ENCODE measurements around the gene REM1.

DNA sequence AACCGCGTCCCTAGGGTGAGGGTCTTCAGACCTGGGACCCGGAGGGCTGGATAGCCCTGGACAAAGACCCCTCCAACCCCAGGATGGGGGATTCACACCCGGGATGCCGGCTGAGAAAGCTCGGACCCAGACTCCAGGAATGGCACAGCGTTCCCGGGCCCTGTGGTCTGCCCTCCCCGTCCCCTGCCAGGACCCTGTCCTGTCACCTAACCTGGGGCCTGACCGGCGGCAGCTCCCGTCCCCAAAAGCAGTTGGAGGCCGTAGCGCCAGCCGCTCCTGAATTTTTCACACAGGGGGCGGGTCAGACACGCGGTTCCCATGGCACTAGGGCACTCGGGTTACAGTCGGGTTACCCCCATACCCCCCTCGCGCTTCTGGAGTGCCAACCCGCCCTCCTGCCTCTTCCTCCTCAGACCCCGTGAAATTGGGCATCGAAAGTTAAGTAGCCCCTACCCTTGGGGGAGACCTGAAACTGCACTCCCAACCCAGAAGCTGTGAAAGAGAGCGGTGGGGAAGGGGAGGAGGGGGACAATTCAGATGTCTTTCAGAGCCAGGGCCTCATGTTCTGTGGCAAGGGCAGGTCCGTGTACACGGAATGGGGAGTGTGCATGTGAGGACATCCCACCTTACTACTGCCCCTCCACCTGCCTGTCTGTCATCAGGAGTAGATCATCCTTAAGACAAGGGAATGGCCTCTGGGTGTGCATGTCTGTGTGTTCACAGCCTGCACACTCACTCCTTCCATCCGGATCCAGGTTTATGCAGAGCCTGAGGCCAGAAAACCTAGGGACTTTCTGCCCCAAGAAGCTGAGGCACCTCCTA, 595 bp downstream of the REM1 start:
- TF ChIP-seq POLR2AphosphoS5 (IDR thresholded peaks at IDR 0.05) (no peak), MXI1 (conservative IDR thresholded peaks at IDR 0.05; ENCODE audit: poor library complexity, severe bottlenecking) (no peak), EZH2 (IDR thresholded peaks at IDR 0.05; ENCODE audit: borderline replicate concordance, insufficient read depth, low read length, poor library complexity, severe bottlenecking) (no peak)
- TF ChIP-seq, protein P1, sequence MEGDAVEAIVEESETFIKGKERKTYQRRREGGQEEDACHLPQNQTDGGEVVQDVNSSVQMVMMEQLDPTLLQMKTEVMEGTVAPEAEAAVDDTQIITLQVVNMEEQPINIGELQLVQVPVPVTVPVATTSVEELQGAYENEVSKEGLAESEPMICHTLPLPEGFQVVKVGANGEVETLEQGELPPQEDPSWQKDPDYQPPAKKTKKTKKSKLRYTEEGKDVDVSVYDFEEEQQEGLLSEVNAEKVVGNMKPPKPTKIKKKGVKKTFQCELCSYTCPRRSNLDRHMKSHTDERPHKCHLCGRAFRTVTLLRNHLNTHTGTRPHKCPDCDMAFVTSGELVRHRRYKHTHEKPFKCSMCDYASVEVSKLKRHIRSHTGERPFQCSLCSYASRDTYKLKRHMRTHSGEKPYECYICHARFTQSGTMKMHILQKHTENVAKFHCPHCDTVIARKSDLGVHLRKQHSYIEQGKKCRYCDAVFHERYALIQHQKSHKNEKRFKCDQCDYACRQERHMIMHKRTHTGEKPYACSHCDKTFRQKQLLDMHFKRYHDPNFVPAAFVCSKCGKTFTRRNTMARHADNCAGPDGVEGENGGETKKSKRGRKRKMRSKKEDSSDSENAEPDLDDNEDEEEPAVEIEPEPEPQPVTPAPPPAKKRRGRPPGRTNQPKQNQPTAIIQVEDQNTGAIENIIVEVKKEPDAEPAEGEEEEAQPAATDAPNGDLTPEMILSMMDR (IDR thresholded peaks at IDR 0.05; ENCODE audit: poor library complexity, severe bottlenecking), result no peak
- TF ChIP-seq, protein P2, sequence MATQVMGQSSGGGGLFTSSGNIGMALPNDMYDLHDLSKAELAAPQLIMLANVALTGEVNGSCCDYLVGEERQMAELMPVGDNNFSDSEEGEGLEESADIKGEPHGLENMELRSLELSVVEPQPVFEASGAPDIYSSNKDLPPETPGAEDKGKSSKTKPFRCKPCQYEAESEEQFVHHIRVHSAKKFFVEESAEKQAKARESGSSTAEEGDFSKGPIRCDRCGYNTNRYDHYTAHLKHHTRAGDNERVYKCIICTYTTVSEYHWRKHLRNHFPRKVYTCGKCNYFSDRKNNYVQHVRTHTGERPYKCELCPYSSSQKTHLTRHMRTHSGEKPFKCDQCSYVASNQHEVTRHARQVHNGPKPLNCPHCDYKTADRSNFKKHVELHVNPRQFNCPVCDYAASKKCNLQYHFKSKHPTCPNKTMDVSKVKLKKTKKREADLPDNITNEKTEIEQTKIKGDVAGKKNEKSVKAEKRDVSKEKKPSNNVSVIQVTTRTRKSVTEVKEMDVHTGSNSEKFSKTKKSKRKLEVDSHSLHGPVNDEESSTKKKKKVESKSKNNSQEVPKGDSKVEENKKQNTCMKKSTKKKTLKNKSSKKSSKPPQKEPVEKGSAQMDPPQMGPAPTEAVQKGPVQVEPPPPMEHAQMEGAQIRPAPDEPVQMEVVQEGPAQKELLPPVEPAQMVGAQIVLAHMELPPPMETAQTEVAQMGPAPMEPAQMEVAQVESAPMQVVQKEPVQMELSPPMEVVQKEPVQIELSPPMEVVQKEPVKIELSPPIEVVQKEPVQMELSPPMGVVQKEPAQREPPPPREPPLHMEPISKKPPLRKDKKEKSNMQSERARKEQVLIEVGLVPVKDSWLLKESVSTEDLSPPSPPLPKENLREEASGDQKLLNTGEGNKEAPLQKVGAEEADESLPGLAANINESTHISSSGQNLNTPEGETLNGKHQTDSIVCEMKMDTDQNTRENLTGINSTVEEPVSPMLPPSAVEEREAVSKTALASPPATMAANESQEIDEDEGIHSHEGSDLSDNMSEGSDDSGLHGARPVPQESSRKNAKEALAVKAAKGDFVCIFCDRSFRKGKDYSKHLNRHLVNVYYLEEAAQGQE (IDR thresholded peaks at IDR 0.05; ENCODE audit: borderline replicate concordance), result no peak
